SK-N-SH (cell line): ENCODE data around the gene TMEM114. TPM values are rescaled to one million over a fixed set of nuclear protein-coding genes. Genes with fewer than 3 reads are reported as not detected.

Experiments
- CTCF ChIA-PET: fragments of 300-600, 350-600 bp; formaldehyde crosslinking; extraction: SDS; loops from one replicate; lab custom pipeline; 2021; lab: Yijun Ruan, JAX
- POLR2A ChIA-PET: fragments of 350-600 bp; sonication (Branson Sonifier 250); formaldehyde crosslinking; extraction: SDS; loops from one replicate; lab custom pipeline; 2020; ENCODE audit warnings: antibody characterized with exemption, inconsistent platforms; lab: Yijun Ruan, JAX
- DNase-seq: peaks from one replicate; pipeline ENCODE4 v3.0.0; 2012
- H2AFZ ChIP-seq: fragments of 200-600 bp; sonication (generic); 2 replicates; pipeline ENCODE4 v1.8.1; 2016; ENCODE audit warnings: antibody characterized with exemption, mild to moderate bottlenecking, low read depth
- H3F3A ChIP-seq: fragments of 200-600 bp; sonication (generic); replicated peaks from 2 replicates; pipeline ENCODE3; 2016; ENCODE audit warnings: antibody characterized with exemption, mild to moderate bottlenecking; ENCODE audit not compliant: insufficient read depth
- H3K27ac ChIP-seq, 2 experiments: fragments of 200-500 bp in 1 of 2; fragments of 200-600 bp in 1 of 2; sonication (Bioruptor generic) in 1 of 2; sonication (generic), shearing (Covaris generic) in 1 of 2; 2 replicates each; pipeline versions ENCODE4 v1.5.1 to v1.6.1; 2014 to 2016; ENCODE audit warnings: low read depth in 2 of 2, inconsistent platforms in 1 of 2, low read length in 1 of 2, mild to moderate bottlenecking in 1 of 2, mixed read lengths in 1 of 2
- H3K27me3 ChIP-seq: fragments of 200-600 bp; sonication (generic), shearing (Covaris generic); 2 replicates; pipeline ENCODE4 v1.6.1; 2016; ENCODE audit warnings: mixed run types; ENCODE audit not compliant: insufficient read depth
- H3K36me3 ChIP-seq, 2 experiments: fragments of 200-500 bp in 1 of 2; fragments of 200-600 bp in 1 of 2; sonication (Bioruptor generic) in 1 of 2; sonication (generic) in 1 of 2; replicated peaks in 1 of 2; 2 replicates each; pipeline versions ENCODE3 to v1.5.1; 2014 to 2016; ENCODE audit warnings: low read length in 1 of 2, mild to moderate bottlenecking in 1 of 2; ENCODE audit not compliant: insufficient read depth in 2 of 2, control insufficient read depth in 1 of 2
- H3K4me1 ChIP-seq, 2 experiments: fragments of 200-500 bp in 1 of 2; fragments of 200-600 bp in 1 of 2; sonication (Bioruptor generic) in 1 of 2; sonication (generic), shearing (Covaris generic) in 1 of 2; 2 replicates each; pipeline versions ENCODE4 v1.5.1 to v1.6.1; 2014 to 2016; ENCODE audit warnings: low read depth in 1 of 2, low read length in 1 of 2, mixed run types in 1 of 2; ENCODE audit not compliant: insufficient read depth in 2 of 2, control insufficient read depth in 1 of 2
- H3K4me2 ChIP-seq: fragments of 200-600 bp; sonication (generic), shearing (Covaris generic); 2 replicates; pipeline ENCODE4 v1.6.1; 2017; ENCODE audit warnings: mixed run types
- H3K4me3 ChIP-seq, 2 experiments: fragments of 200-500 bp in 1 of 2; fragments of 200-600 bp in 1 of 2; sonication (Bioruptor generic) in 1 of 2; sonication (generic), shearing (Covaris generic) in 1 of 2; 2 replicates each; pipeline versions ENCODE4 v1.5.1 to v1.8.1; 2014 to 2016; ENCODE audit warnings: low read depth in 2 of 2, inconsistent platforms in 1 of 2, low read length in 1 of 2, mild to moderate bottlenecking in 1 of 2, mixed read lengths in 1 of 2, moderate library complexity in 1 of 2
- H3K79me2 ChIP-seq: fragments of 200-600 bp; sonication (generic); 2 replicates; pipeline ENCODE4 v1.8.1; 2017; ENCODE audit warnings: mild to moderate bottlenecking; ENCODE audit not compliant: insufficient read depth
- H3K9ac ChIP-seq: fragments of 200-600 bp; sonication (generic); 2 replicates; pipeline ENCODE4 v1.6.1; 2017; ENCODE audit warnings: mixed run types
- H3K9me2 ChIP-seq: fragments of 200-600 bp; sonication (generic); 2 replicates; pipeline ENCODE4 v1.6.1; 2017; ENCODE audit warnings: mixed run types
- H3K9me3 ChIP-seq: fragments of 200-600 bp; sonication (generic); 2 replicates; pipeline ENCODE4 v1.6.1; 2017; ENCODE audit warnings: mixed run types, mild to moderate bottlenecking, moderate library complexity
- H4K20me1 ChIP-seq: fragments of 200-600 bp; sonication (generic); 2 replicates; pipeline ENCODE4 v1.6.1; 2017; ENCODE audit warnings: mild to moderate bottlenecking, mixed run types; ENCODE audit not compliant: insufficient read depth
- CHD2 ChIP-seq: fragments of 150-350 bp; IDR thresholded peaks from 2 replicates; pipeline ENCODE4 v1.6.1; 2018; ENCODE audit warnings: low read length; ENCODE audit not compliant: partially characterized antibody
- ELF1 ChIP-seq: IDR thresholded peaks from 2 replicates; pipeline ENCODE4 v1.4.0; 2012
- EP300 ChIP-seq, 2 experiments: IDR thresholded peaks; 2 replicates each; pipeline versions ENCODE4 v1.4.0 to v1.6.1; 2012; ENCODE audit warnings: borderline replicate concordance in 1 of 2, low read depth in 1 of 2, low read length in 1 of 2
- FOSL2 ChIP-seq: IDR thresholded peaks from 2 replicates; pipeline ENCODE4 v1.4.0; 2012; ENCODE audit warnings: low read depth, mild to moderate bottlenecking, moderate library complexity, borderline replicate concordance
- FOXJ3 ChIP-seq: sonication (generic); formaldehyde crosslinking; IDR thresholded peaks from 2 replicates; pipeline ENCODE4 v1.5.1; 2020; ENCODE audit warnings: mild to moderate bottlenecking, missing genetic modification reagents
- FOXM1 ChIP-seq: IDR thresholded peaks from 2 replicates; pipeline ENCODE4 v1.4.0; 2012; ENCODE audit warnings: low read depth, mild to moderate bottlenecking
- GABPA ChIP-seq: IDR thresholded peaks from 2 replicates; pipeline ENCODE4 v1.4.0; 2012; ENCODE audit warnings: low read depth, mild to moderate bottlenecking
- JUND ChIP-seq: IDR thresholded peaks from 2 replicates; pipeline ENCODE4 v1.4.0; 2012
- MEF2A ChIP-seq: IDR thresholded peaks from 2 replicates; pipeline ENCODE4 v1.4.0; 2012; ENCODE audit warnings: low read depth, borderline replicate concordance
- RAD21 ChIP-seq: IDR thresholded peaks from 2 replicates; pipeline ENCODE4 v1.6.1; 2012; ENCODE audit warnings: mild to moderate bottlenecking, low read length
- RFX5 ChIP-seq: IDR thresholded peaks from 2 replicates; pipeline ENCODE4 v1.6.1; 2012; ENCODE audit warnings: mild to moderate bottlenecking, improper control_type of control experiment, low read length
- SMC3 ChIP-seq: IDR thresholded peaks from 2 replicates; pipeline ENCODE4 v1.6.1; 2012; ENCODE audit warnings: low read depth, low read length, improper control_type of control experiment
- TAF1 ChIP-seq: IDR thresholded peaks from 2 replicates; pipeline ENCODE4 v1.6.1; 2012; ENCODE audit warnings: low read depth, mild to moderate bottlenecking, low read length, moderate library complexity, borderline replicate concordance
- TCF12 ChIP-seq: IDR thresholded peaks from 2 replicates; pipeline ENCODE4 v1.4.0; 2012
- TEAD4 ChIP-seq: IDR thresholded peaks from 2 replicates; pipeline ENCODE4 v1.4.0; 2012; ENCODE audit warnings: mild to moderate bottlenecking, borderline replicate concordance; ENCODE audit not compliant: insufficient read depth
- YY1 ChIP-seq: IDR thresholded peaks from 2 replicates; pipeline ENCODE4 v1.4.0; 2012; ENCODE audit warnings: low read depth, mild to moderate bottlenecking
- WGBS: methylation state at CpG from one replicate; pipeline ENCODE4 v1.1.6; 2017; ENCODE audit warnings: low lambda C conversion rate; 5-methylcytosine and 5-hydroxymethylcytosine counted together
- polyA plus RNA-seq, 3 experiments: library from polyadenylated mRNA; depleted of rRNA; stranded (reverse); fragments of >200 nt; gene quantifications; 2 replicates each; pipeline ENCODE4 v1.2.3, GENCODE V29; 2012
- TF ChIP-seq, protein P1 (sequence below): IDR thresholded peaks from 2 replicates; pipeline ENCODE4 v1.4.0; 2012; ENCODE audit warnings: low read depth, borderline replicate concordance
- TF ChIP-seq, protein P2 (sequence below): IDR thresholded peaks from 2 replicates; pipeline ENCODE4 v1.4.0; 2012; ENCODE audit warnings: low read depth
- TF ChIP-seq, protein P3 (sequence below): fragments of 200-600 bp; sonication (generic); IDR thresholded peaks from 2 replicates; pipeline ENCODE4 v1.6.1; 2017; ENCODE audit warnings: antibody characterized with exemption, mild to moderate bottlenecking, moderate library complexity
- TF ChIP-seq, protein P4 (sequence below): IDR thresholded peaks from 2 replicates; pipeline ENCODE4 v1.6.1; 2012; ENCODE audit warnings: mild to moderate bottlenecking, low read depth, low read length, moderate library complexity

TMEM114 gene
- polyA plus RNA-seq, 1 of the 3 experiments (the other 2 are of a cell fraction): not detected

DNA sequence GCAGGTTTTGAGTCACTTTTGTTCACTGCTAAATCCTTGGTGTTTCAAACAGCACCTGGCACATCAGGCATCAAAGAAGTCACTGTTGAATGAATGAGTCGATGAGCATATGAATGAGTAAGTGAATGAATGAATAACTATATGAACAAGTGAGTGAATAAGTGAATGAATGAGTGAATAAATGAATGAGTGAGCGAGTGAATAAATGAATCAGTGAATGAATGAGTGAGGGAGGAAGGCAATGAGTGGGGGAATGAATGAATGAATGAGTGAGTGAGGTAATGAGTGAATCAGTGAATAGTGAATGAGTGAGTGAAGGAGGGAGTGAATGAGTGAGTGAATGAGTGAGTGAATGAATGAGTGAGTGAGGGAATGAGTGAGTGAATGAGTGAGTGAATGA lies 28.8 kb downstream of the TMEM114 start:
- POLR2A ChIA-PET: no interaction called here
- TF ChIP-seq SMC3 (no peak), FOSL2 (no peak), MEF2A (no peak), FOXJ3 (CRISPR knock-in tag) (no peak), JUND (no peak), TCF12 (no peak), GABPA (no peak), ELF1 (no peak), RFX5 (no peak), RAD21 (no peak)
- TF ChIP-seq, protein P1, sequence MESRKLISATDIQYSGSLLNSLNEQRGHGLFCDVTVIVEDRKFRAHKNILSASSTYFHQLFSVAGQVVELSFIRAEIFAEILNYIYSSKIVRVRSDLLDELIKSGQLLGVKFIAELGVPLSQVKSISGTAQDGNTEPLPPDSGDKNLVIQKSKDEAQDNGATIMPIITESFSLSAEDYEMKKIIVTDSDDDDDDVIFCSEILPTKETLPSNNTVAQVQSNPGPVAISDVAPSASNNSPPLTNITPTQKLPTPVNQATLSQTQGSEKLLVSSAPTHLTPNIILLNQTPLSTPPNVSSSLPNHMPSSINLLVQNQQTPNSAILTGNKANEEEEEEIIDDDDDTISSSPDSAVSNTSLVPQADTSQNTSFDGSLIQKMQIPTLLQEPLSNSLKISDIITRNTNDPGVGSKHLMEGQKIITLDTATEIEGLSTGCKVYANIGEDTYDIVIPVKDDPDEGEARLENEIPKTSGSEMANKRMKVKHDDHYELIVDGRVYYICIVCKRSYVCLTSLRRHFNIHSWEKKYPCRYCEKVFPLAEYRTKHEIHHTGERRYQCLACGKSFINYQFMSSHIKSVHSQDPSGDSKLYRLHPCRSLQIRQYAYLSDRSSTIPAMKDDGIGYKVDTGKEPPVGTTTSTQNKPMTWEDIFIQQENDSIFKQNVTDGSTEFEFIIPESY: no peak
- TF ChIP-seq, protein P2, sequence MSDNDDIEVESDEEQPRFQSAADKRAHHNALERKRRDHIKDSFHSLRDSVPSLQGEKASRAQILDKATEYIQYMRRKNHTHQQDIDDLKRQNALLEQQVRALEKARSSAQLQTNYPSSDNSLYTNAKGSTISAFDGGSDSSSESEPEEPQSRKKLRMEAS: no peak
- TF ChIP-seq, all 33 proteins: peak for 0
- H3K4me3 ChIP-seq: no peak overlapping the region
- H3K27me3 ChIP-seq: no peaks in the 10 kb centered on the region
- H3K4me1 ChIP-seq: no peaks in the 10 kb centered on the region
- H3K4me2 ChIP-seq: no peak overlapping the region
- no peak for DNase-seq
- H2AFZ ChIP-seq: no peak overlapping the region
- no peak overlapping the region for H3K9ac ChIP-seq
- WGBS: 20% methylated on average over 2 of the region's 2 CpGs
- CTCF ChIA-PET: no interaction called here
- H3K9me2 ChIP-seq: no peaks in the 10 kb centered on the region
- peaks cover 28% of the 10 kb centered on the region for H3F3A ChIP-seq
- H3K27ac ChIP-seq: no peak overlapping the region
- H3K9me3 ChIP-seq: no peaks in the 10 kb centered on the region
- no peaks in the 10 kb centered on the region for H3K79me2 ChIP-seq
- H4K20me1 ChIP-seq: no peaks in the 10 kb centered on the region
- no peaks in the 10 kb centered on the region for H3K36me3 ChIP-seq

DNA sequence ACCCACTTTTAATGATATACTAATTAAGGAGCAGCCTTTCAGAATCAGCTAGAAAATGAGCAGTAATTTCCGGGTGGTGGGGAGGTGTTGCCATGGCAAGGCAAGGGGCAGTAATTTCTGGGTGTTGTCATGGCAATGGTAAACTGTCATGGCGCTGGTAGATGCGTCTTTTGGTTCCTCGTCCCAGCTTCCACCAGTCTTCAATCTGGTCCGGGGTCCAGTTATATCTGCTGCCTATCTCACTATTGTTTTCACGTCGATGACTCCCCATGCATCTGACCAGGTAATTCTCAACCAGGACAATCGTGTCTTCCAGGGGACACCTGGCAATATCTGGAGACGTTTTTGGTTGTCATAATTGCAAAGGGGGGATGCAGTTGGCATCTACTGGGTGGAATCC lies 34.9 kb downstream of the TMEM114 start:
- CTCF ChIA-PET: interaction anchor here (3.8 kb wide), 1 partner anchor 13 kb away, joined by 31 read pairs; no protein-coding TSS in a partner anchor
- H3K9ac ChIP-seq: no peak overlapping the region
- WGBS: 25% methylated on average over 9 of the region's 9 CpGs
- TF ChIP-seq EP300 (IDR thresholded peaks at IDR 0.05; ENCODE audit: borderline replicate concordance in 1 of 2, low read depth in 1 of 2, low read length in 1 of 2) (no peak), FOXM1 (no peak), TEAD4 (no peak), MEF2A (no peak), CHD2 (no peak), GABPA (no peak), YY1 (no peak), TAF1 (no peak), FOSL2 (no peak)
- TF ChIP-seq, protein P3, sequence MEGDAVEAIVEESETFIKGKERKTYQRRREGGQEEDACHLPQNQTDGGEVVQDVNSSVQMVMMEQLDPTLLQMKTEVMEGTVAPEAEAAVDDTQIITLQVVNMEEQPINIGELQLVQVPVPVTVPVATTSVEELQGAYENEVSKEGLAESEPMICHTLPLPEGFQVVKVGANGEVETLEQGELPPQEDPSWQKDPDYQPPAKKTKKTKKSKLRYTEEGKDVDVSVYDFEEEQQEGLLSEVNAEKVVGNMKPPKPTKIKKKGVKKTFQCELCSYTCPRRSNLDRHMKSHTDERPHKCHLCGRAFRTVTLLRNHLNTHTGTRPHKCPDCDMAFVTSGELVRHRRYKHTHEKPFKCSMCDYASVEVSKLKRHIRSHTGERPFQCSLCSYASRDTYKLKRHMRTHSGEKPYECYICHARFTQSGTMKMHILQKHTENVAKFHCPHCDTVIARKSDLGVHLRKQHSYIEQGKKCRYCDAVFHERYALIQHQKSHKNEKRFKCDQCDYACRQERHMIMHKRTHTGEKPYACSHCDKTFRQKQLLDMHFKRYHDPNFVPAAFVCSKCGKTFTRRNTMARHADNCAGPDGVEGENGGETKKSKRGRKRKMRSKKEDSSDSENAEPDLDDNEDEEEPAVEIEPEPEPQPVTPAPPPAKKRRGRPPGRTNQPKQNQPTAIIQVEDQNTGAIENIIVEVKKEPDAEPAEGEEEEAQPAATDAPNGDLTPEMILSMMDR: no peak
- TF ChIP-seq, protein P1: no peak
- TF ChIP-seq, protein P4, sequence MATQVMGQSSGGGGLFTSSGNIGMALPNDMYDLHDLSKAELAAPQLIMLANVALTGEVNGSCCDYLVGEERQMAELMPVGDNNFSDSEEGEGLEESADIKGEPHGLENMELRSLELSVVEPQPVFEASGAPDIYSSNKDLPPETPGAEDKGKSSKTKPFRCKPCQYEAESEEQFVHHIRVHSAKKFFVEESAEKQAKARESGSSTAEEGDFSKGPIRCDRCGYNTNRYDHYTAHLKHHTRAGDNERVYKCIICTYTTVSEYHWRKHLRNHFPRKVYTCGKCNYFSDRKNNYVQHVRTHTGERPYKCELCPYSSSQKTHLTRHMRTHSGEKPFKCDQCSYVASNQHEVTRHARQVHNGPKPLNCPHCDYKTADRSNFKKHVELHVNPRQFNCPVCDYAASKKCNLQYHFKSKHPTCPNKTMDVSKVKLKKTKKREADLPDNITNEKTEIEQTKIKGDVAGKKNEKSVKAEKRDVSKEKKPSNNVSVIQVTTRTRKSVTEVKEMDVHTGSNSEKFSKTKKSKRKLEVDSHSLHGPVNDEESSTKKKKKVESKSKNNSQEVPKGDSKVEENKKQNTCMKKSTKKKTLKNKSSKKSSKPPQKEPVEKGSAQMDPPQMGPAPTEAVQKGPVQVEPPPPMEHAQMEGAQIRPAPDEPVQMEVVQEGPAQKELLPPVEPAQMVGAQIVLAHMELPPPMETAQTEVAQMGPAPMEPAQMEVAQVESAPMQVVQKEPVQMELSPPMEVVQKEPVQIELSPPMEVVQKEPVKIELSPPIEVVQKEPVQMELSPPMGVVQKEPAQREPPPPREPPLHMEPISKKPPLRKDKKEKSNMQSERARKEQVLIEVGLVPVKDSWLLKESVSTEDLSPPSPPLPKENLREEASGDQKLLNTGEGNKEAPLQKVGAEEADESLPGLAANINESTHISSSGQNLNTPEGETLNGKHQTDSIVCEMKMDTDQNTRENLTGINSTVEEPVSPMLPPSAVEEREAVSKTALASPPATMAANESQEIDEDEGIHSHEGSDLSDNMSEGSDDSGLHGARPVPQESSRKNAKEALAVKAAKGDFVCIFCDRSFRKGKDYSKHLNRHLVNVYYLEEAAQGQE: no peak

More for the DNA sequence above, 34.9 kb downstream of the TMEM114 start:
- POLR2A ChIA-PET: no interaction called here
- Histone ChIP-seq H3K4me2 (no peak overlapping the region), H3K4me1 (no peaks in the 10 kb centered on the region), H3K4me3 (no peak overlapping the region), H4K20me1 (no peaks in the 10 kb centered on the region), H3K79me2 (no peaks in the 10 kb centered on the region), H3K9me2 (no peaks in the 10 kb centered on the region), H3K27me3 (no peaks in the 10 kb centered on the region), H3F3A (no peaks in the 10 kb centered on the region), H3K9me3 (no peaks in the 10 kb centered on the region), H3K27ac (no peak overlapping the region), H3K36me3 (no peaks in the 10 kb centered on the region), H2AFZ (no peak overlapping the region)
- DNase-seq: no peak
